Stomach (tissue), 9 donors: Measurements from ENCODE around the gene CACNG5. TPM values are rescaled to one million over a fixed set of nuclear protein-coding genes. Genes with fewer than 3 reads are reported as not detected.

Experiments
- DNase-seq, 2 donors: peaks; one replicate each; pipeline versions ENCODE4 v3.0.0 to v3.0.0-alpha.2; 2013 to 2019
- H3K27ac ChIP-seq, 5 donors: fragments of 200-600 bp in 4 of 5; sonication (generic) in 4 of 5; one replicate each; pipeline ENCODE4 v1.5.1; 2013 to 2019; ENCODE audit warnings: mild to moderate bottlenecking in 1 of 5, moderate library complexity in 1 of 5
- H3K27me3 ChIP-seq, 3 donors: fragments of 200-600 bp; sonication (generic); one replicate each; pipeline ENCODE4 v1.5.1; 2017 to 2019; ENCODE audit warnings: mixed run types in 1 of 3
- H3K36me3 ChIP-seq, 4 donors: fragments of 200-600 bp; sonication (generic); 1 replicate in 3 of 4; 2 replicates in 1 of 4; pipeline ENCODE4 v1.5.1; 2016 to 2019
- H3K4me1 ChIP-seq, 4 donors: fragments of 200-600 bp; sonication (generic); one replicate each; pipeline ENCODE4 v1.5.1; 2016 to 2019
- H3K4me3 ChIP-seq, 4 donors: fragments of 200-600 bp; sonication (generic) in 3 of 4; one replicate each; pipeline ENCODE4 v1.5.1; 2016 to 2019; ENCODE audit warnings: mild to moderate bottlenecking in 1 of 4
- H3K9me3 ChIP-seq, 4 donors: fragments of 200-600 bp; sonication (generic); one replicate each; pipeline ENCODE4 v1.5.1; 2016 to 2019
- EP300 ChIP-seq: sonication (generic); formaldehyde crosslinking; IDR thresholded peaks from one replicate; pipeline ENCODE4 v1.6.1; 2017; ENCODE audit warnings: antibody characterized with exemption
- POLR2A ChIP-seq, 4 donors: fragments of 450-650 bp; IDR thresholded peaks; one replicate each; pipeline ENCODE4 v1.6.1; 2016; ENCODE audit warnings: antibody characterized with exemption in 4 of 4, control low read depth in 2 of 4, mild to moderate bottlenecking in 1 of 4, moderate library complexity in 1 of 4
- POLR2AphosphoS5 ChIP-seq, 3 donors: sonication (generic); formaldehyde crosslinking; IDR thresholded peaks; one replicate each; pipeline ENCODE4 v1.6.1; 2016; ENCODE audit warnings: antibody characterized with exemption in 3 of 3
- WGBS, 5 donors: extraction: QIAGEN DNeasy Blood & Tissue Kit in 3 of 5; methylation state at CpG; one replicate each; pipeline versions ENCODE4 v1.1.5 to v1.1.7; 2013 to 2018; 5-methylcytosine and 5-hydroxymethylcytosine counted together
- intact Hi-C: fragments of 100-400 bp; cut with DNase I; formaldehyde crosslinking; loops from one replicate; pipeline ENCODE4 v1.15.1; 2023; ENCODE audit warnings: low total_unique reads
- polyA plus RNA-seq, 3 donors: library from polyadenylated mRNA; stranded (reverse); fragments of 200-250 nt; gene quantifications; one replicate each; pipeline ENCODE4 v1.2.3, GENCODE V29; 2013
- total RNA-seq, 5 donors: library from RNA; depleted of rRNA; stranded (reverse); fragments of >200 nt; gene quantifications; one replicate each; pipeline versions ENCODE4 v1.1.0 to v1.2.3, GENCODE V29; 2014 to 2016
- TF ChIP-seq, protein P1 (sequence below), 7 experiments: fragments of 450-650 bp in 4 of 7; fragments of 200-600 bp in 3 of 7; sonication (generic) in 3 of 7; IDR thresholded peaks; one replicate each; pipeline ENCODE4 v1.5.1; 2016 to 2019; ENCODE audit warnings: antibody characterized with exemption in 7 of 7, control low read depth in 2 of 7, mild to moderate bottlenecking in 1 of 7
- donor health status: healthy with polysubstance abuse.
- donor health status: Bipolar disorder and iron deficiency.
- donor health status: healthy.

The CACNG5 gene
- total and polyA plus RNA-seq, 8 donors = not detected

DNA sequence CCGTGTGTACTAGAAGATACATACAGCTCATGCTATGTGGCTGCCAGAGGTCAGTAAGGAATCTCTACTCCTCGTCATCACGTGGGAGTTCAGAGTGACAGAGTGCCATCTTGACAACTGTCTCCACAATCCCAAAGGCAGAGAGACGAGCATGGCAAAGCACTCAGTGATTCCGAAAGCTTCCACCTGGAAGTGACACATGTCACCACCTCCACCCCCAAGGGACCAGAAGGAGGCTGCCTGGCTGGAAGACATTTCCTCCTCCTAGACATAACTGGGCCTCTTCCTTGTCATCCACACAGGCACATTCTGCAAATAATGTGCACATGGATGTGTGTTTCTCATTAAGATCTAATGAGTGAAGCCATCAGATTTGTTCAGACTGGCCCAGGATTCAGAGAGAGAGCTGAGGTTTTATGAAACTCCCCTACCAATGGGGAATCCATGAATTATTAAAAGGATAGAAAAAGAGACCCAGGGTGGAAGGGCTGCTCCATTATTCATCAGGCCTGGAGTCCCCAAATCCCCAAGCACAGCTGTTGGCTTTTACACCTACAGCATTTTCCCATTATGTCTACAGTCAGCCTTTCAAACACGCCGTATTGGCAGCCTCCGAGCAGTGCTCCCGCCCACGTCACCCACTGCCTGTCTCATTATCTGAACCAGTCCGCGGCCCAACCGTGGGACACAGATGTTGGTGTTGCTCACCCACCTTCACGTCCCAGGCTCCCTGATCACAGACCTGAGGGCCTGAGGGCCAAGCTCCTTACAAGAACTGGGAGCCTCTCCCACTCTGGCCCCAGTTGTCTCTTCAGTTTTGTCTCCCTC is 3.3 kb upstream of the CACNG5 start:
- no peak for TF ChIP-seq EP300
- TF ChIP-seq POLR2AphosphoS5 (IDR thresholded peaks at IDR 0.05) = no peak
- TF ChIP-seq, protein P1, sequence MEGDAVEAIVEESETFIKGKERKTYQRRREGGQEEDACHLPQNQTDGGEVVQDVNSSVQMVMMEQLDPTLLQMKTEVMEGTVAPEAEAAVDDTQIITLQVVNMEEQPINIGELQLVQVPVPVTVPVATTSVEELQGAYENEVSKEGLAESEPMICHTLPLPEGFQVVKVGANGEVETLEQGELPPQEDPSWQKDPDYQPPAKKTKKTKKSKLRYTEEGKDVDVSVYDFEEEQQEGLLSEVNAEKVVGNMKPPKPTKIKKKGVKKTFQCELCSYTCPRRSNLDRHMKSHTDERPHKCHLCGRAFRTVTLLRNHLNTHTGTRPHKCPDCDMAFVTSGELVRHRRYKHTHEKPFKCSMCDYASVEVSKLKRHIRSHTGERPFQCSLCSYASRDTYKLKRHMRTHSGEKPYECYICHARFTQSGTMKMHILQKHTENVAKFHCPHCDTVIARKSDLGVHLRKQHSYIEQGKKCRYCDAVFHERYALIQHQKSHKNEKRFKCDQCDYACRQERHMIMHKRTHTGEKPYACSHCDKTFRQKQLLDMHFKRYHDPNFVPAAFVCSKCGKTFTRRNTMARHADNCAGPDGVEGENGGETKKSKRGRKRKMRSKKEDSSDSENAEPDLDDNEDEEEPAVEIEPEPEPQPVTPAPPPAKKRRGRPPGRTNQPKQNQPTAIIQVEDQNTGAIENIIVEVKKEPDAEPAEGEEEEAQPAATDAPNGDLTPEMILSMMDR (IDR thresholded peaks at IDR 0.05) = no peak
- no peak for TF ChIP-seq POLR2A (IDR thresholded peaks at IDR 0.05)
- DNase-seq = no peak
- Histone ChIP-seq H3K36me3 (no peaks in the 10 kb centered on the region), H3K4me1 (peaks cover 0 to 15% (median 3%) of the 10 kb centered on the region in 4 donors), H3K9me3 (no peaks in the 10 kb centered on the region), H3K27me3 (peaks cover 7 to 88% (median 45%) of the 10 kb centered on the region in 3 donors), H3K27ac (no peak overlapping the region), H3K4me3 (no peak overlapping the region)
- intact Hi-C loops = no loop called here
- 72 to 84% (median 82%) methylated on average over 14 of the region's 14 CpGs for WGBS, 5 donors

DNA sequence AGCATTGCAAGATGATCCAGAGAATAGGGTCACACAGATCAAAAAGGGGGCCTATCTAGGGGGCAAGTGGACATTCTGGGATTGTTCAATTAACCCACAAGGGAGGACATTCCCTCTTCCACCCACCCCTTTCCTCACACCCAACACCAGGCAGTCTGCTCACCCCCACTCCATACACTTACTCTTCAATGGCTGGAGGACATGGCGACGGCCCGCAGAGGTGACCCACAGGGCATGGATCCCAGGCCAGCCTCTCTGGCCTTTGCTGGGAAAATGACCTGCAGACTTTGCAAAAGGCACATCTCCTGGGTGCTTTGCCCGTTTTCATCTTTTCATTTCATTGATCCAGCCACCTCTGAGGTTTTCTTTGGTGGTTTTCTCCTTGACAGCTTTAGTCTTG is 1.7 kb upstream of the CACNG5 start:
- H3K27me3 ChIP-seq = peaks cover 7 to 90% (median 46%) of the 10 kb centered on the region in 3 donors
- no peak for DNase-seq
- no peak overlapping the region for H3K4me3 ChIP-seq
- TF ChIP-seq, protein P1 (IDR thresholded peaks at IDR 0.05) = no peak
- TF ChIP-seq EP300 (no peak), POLR2A (IDR thresholded peaks at IDR 0.05) (no peak), POLR2AphosphoS5 (IDR thresholded peaks at IDR 0.05) (no peak)
- no peak overlapping the region for H3K27ac ChIP-seq
- intact Hi-C loops = no loop called here
- WGBS, 5 donors = 81 to 88% (median 83%) methylated on average over 4 of the region's 4 CpGs
- no peaks in the 10 kb centered on the region for H3K36me3 ChIP-seq
- H3K9me3 ChIP-seq = no peaks in the 10 kb centered on the region
- peaks cover 0 to 15% (median 3%) of the 10 kb centered on the region in 4 donors for H3K4me1 ChIP-seq

DNA sequence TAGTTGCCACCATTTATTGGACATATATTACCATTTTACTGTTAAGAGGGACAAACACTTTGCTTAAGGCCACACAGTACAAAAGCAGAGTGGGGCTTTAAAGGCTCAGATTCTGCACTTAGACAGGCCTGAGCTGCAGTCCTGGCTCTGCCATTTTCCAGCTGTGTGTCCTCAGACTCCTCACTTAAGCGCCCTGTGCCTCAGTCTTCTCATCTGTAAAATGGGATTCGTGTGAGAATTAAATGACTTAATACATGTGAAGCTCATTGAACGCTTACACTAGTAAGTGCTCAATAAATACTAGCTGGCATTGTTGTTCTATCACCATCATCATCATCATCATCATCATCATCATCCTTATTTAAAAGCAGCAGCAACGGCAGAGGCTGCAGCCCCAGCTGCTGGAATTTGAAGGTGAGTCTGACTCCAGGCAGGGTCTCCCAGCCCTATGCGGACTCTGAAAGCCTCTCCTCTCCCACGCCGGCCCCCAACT is 445 bp upstream of the CACNG5 start:
- WGBS, 5 donors = 36 to 40% (median 39%) methylated on average over 7 of the region's 7 CpGs

DNA sequence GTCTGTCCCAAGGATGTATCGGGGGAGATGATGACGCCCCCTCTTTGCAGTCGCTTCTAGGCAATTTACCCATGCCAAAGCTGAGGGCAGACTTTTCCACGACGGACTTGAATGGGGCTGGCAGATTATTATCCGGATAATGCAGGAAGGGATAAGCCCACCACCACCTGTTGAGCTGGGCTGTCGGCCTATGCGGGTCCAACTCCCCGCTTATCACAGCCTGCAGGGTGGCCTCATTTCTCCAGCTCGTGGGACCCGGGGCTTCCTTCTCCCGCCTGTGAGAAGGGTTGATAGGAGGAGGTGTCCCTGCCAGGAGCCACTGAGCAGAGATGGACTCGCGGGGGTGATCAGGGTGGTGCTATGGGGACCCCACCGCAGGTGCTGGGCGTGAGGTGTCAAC is 559 bp downstream of the CACNG5 start:
- Histone ChIP-seq H3K4me1 (peaks cover 0 to 9% (median 3%) of the 10 kb centered on the region in 4 donors), H3K36me3 (no peaks in the 10 kb centered on the region), H3K9me3 (no peaks in the 10 kb centered on the region), H3K4me3 (no peak overlapping the region), H3K27me3 (peaks cover 7 to 81% (median 43%) of the 10 kb centered on the region in 3 donors), H3K27ac (no peak overlapping the region)
- intact Hi-C loops = no loop called here
- WGBS, 5 donors = 34 to 43% (median 38%) methylated on average over 15 to 16 of the region's 16 CpGs
- TF ChIP-seq POLR2AphosphoS5 (IDR thresholded peaks at IDR 0.05) (no peak), POLR2A (IDR thresholded peaks at IDR 0.05) (no peak), EP300 (no peak)
- TF ChIP-seq, protein P1 (IDR thresholded peaks at IDR 0.05) = no peak
- no peak for DNase-seq

More for the DNA sequence above, 445 bp upstream of the CACNG5 start:
- no peaks in the 10 kb centered on the region for H3K36me3 ChIP-seq
- intact Hi-C loops = no loop called here
- peaks cover 7 to 82% (median 46%) of the 10 kb centered on the region in 3 donors for H3K27me3 ChIP-seq
- TF ChIP-seq EP300 (no peak), POLR2A (IDR thresholded peaks at IDR 0.05) (no peak), POLR2AphosphoS5 (IDR thresholded peaks at IDR 0.05) (no peak)
- TF ChIP-seq, protein P1 (IDR thresholded peaks at IDR 0.05) = no peak
- H3K9me3 ChIP-seq = no peaks in the 10 kb centered on the region
- peak overlapping the region in 1 of 4 donors; percentile 22 for H3K4me3 ChIP-seq
- DNase-seq = no peak
- H3K27ac ChIP-seq = no peak overlapping the region
- H3K4me1 ChIP-seq = peaks cover 0 to 12% (median 3%) of the 10 kb centered on the region in 4 donors
